Stimulated activated CD8-positive, alpha-beta memory T cell treated with anti-CD3 and anti-CD28 coated beads, Interleukin-4, amount 100 ng/mL, for 48 hours (primary cell): Measurements from ENCODE around the gene RHCG.

Experiments
- DNase-seq: peaks from one replicate; pipeline ENCODE4 v3.0.0-alpha.2; 2020

Gene RHCG

DNA sequence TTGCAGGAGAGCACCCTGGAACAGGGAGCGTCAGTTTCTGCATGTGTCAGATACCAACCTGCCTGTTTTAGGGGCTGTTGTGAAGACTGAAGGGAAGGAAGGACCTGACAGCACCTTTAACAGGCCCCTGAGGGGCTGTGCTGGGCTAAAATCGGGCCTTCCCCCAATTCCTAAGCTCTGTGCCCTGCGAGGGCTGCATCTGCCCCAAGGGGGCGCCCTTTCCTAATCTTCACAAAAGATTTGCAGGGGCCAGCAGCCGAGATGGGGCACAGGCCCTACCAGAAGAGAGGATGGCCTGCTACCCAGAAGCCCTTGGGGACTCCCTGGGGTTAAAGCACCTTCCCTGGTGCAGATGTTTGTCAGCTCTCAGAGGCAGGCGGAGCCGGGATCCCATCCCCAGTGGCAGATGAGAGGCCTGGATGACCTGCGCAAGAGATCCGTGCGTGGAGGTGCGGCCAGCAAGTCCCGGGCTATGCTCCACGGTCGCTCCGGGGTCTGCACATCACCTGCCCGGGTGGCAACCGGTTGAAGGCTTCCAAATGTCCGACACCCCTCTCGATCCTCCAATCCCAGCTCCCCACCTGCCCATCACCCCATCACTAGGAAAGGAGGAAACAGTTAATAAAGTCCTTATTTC, 53.6 kb downstream of the RHCG start:
- peak; percentile 88 for DNase-seq

- DNase-seq, result no peak
These were observed 54.2 kb downstream of the RHCG start for GRCh38 chr15:89442155-89442554.

- no peak for DNase-seq
These were observed 55.0 kb downstream of the RHCG start for GRCh38 chr15:89441295-89441812.

GRCh38 chr15:89439764-89440163, 56.6 kb downstream of the RHCG start:
- DNase-seq, result no peak

DNA sequence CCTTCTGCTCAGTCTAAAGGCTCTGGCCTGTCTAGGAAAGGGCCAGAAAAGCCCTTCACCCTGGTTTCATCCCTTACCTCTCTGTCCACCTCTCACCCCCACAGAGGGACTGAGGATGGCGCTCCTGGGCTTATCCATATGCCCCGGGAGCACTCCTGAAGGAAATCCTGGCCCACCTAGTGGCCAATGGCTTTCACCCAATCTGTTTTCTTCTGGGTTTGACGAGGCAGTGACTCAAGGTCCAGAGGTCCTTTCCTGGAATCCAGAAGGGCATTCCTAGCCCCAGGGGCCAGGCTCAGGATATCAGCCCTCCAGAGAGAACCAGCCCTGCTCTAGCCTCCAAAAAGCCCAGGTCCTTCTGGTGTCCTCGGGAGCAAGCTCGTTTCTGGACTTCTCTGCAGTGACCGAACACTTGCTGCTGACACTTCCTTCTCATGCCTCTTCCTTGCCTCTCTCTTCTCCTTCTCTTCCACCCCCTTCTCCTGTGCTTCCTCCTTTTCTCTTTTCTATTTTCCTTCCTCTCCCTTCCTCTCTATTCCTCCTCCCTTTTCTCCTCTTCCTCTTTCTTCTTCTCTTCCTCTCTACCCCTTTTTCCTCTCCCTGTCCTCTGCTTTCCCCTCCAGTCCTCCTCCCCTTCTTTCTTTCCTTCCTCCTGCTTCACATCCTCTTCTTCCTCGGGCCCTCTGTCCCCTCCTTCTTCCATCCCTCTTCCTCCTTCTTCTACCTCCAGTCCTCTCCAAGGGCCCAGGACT, 59.6 kb downstream of the RHCG start:
- DNase-seq, result no peak

DNA sequence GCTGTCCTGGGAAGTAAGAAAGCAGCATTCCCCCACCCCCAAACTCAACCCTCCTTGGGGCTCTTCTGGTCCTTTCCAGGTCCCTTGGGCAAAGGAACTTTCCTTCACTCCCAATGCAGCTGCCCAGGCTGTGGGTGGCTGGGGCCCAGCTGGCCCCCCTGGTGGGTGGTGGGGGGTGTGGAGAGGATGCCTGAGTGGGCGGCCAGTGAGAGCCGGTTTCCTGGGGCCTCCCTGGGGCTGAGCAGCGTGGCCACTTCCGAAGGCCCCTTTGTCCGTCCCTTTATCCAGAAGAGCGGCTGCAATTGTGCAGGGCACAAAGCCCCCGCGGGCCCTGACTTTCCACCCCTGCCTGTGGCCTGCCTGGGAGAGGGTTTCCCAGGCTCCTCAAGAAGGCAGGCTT, 61.0 kb downstream of the RHCG start:
- DNase-seq, result no peak

GRCh38 chr15:89433686-89434085, 62.7 kb downstream of the RHCG start:
- DNase-seq, result no peak

DNA sequence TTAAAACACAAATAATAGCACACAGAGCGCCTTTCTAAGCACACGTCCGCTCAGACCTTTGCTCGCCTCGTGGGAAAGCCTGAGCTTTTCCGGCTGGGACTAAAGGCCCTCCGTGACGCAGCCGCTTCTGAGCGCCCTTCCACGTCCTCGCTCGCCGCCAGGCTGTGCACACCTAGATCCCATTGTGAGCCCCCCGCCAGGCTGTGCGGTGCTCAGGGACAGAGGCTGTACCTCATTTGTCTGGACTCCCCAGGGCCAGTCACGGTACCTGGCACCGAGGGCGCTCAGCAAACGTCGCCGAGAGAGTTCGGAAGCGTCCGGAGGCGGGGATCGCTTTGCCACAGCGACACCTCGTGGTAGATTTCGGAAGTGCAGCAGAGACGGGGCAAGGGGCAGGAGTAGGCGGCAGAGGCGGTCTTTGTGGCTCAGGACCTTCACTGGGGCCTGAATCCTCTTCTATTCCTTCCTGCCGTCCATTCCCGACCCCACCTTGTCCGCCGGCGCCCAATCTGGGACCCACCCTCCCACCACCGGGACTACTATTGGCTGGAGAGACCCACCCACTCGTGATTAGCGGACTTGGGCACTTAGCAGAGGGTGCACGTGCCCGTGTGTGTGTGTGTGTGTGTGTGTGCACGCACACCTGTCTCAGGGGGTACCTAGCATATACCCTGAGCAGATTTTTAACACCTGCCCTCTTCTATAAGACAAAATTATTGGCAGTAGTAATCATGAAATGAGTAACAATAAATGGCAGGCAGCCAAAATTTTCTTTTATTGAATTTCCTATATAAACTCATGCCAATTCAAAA, 65.6 kb downstream of the RHCG start:
- peak; percentile 99 for DNase-seq

GRCh38 chr15:89429986-89430385, 66.4 kb downstream of the RHCG start:
- DNase-seq, result no peak

- DNase-seq, result no peak
These were observed 67.4 kb downstream of the RHCG start for GRCh38 chr15:89429023-89429422.

DNA sequence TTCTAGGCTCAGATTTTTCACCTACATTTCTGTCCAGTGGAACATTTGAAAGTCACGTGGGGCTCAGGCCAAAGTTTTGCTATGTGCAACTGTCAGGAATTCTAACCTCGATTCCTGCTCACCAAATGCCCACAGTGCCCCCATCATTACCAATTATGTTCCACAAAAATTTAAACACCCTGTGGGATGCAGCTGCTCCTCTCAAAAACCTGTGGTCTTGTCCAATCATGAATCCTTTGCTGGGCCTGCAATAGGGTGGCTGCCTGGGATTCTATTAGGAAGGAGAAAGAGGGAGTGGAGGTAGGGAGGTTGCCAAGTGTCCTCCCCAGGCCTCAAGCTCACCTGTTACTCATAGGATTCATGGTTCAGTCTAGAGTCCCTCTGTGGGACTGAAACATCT, 68.1 kb downstream of the RHCG start:
- DNase-seq, result no peak

- DNase-seq, result no peak
These were observed 69.9 kb downstream of the RHCG start for GRCh38 chr15:89426500-89426899.

- DNase-seq, result no peak
These were observed 72.4 kb downstream of the RHCG start for GRCh38 chr15:89423981-89424380.
